Mesendoderm (in vitro differentiated cells): Measurements from ENCODE around the gene MET.
"Not testable (repeated sequence)": the region's sequence is repeated elsewhere in the genome, so short reads cannot be mapped to it uniquely, and the experiment has no call there.

Experiments used
- DNase-seq: peaks from one replicate; pipeline ENCODE4 v3.0.0; 2013
- H2AK5ac ChIP-seq: 2 replicates; pipeline ENCODE4 v1.6.1; 2013; ENCODE audit warnings: low read length, inconsistent platforms
- H2BK120ac ChIP-seq: 2 replicates; pipeline ENCODE4 v1.6.1; 2013; ENCODE audit warnings: low read depth, mild to moderate bottlenecking, low read length, moderate library complexity, mixed read lengths
- H2BK15ac ChIP-seq: replicated peaks from 2 replicates; pipeline ENCODE4 v1.6.1; 2013; ENCODE audit warnings: low read depth, mild to moderate bottlenecking, moderate library complexity
- H2BK5ac ChIP-seq: 2 replicates; pipeline ENCODE4 v1.6.1; 2013; ENCODE audit warnings: low read length, inconsistent platforms
- H3K18ac ChIP-seq: 2 replicates; pipeline ENCODE4 v1.6.1; 2013; ENCODE audit warnings: mild to moderate bottlenecking, low read length, mixed read lengths
- H3K23ac ChIP-seq: one replicate; pipeline ENCODE4 v1.6.1; 2013; ENCODE audit warnings: low read length
- H3K27ac ChIP-seq: 2 replicates; pipeline ENCODE4 v1.5.1; 2013; ENCODE audit warnings: low read depth, mild to moderate bottlenecking, inconsistent platforms, low read length, moderate library complexity
- H3K27me3 ChIP-seq: 2 replicates; pipeline ENCODE4 v1.6.1; 2013; ENCODE audit warnings: low read length, control low read depth, mild to moderate bottlenecking, inconsistent platforms; ENCODE audit not compliant: insufficient read depth, poor library complexity
- H3K36me3 ChIP-seq: 2 replicates; pipeline ENCODE4 v1.6.1; 2013; ENCODE audit warnings: low read length, inconsistent platforms; ENCODE audit not compliant: control insufficient read depth, insufficient read depth
- H3K4ac ChIP-seq: one replicate; pipeline ENCODE4 v1.6.1; 2013; ENCODE audit warnings: low read depth, mild to moderate bottlenecking, low read length, moderate library complexity
- H3K4me1 ChIP-seq: 2 replicates; pipeline ENCODE4 v1.6.1; 2013; ENCODE audit warnings: low read depth, low read length, inconsistent platforms; ENCODE audit not compliant: control insufficient read depth
- H3K4me2 ChIP-seq: 2 replicates; pipeline ENCODE4 v1.6.1; 2013; ENCODE audit warnings: low read length
- H3K4me3 ChIP-seq: 2 replicates; pipeline ENCODE4 v1.5.1; 2013; ENCODE audit warnings: mild to moderate bottlenecking, low read length
- H3K56ac ChIP-seq: one replicate; pipeline ENCODE4 v1.6.1; 2013; ENCODE audit warnings: low read length
- H3K79me1 ChIP-seq: 2 replicates; pipeline ENCODE4 v1.6.1; 2013; ENCODE audit warnings: low read length, inconsistent platforms
- H3K79me2 ChIP-seq: 2 replicates; pipeline ENCODE4 v1.6.1; 2013; ENCODE audit warnings: mild to moderate bottlenecking, low read length; ENCODE audit not compliant: control insufficient read depth, insufficient read depth
- H3K9ac ChIP-seq: 2 replicates; pipeline ENCODE4 v1.6.1; 2013; ENCODE audit warnings: low read length, inconsistent platforms
- H4K5ac ChIP-seq: one replicate; pipeline ENCODE4 v1.6.1; 2013; ENCODE audit warnings: low read length
- H4K8ac ChIP-seq: one replicate; pipeline ENCODE4 v1.6.1; 2013; ENCODE audit warnings: low read depth, mild to moderate bottlenecking, control low read depth, low read length, moderate library complexity
- WGBS: extraction: QIAGEN DNeasy Blood & Tissue Kit; methylation state at CpG from one replicate; pipeline ENCODE4 v1.1.7; 2013; ENCODE audit warnings: low lambda C conversion rate, missing lambda C conversion rate; ENCODE audit not compliant: insufficient coverage; ENCODE audit errors: extremely low coverage; 5-methylcytosine and 5-hydroxymethylcytosine counted together

The MET gene

DNA sequence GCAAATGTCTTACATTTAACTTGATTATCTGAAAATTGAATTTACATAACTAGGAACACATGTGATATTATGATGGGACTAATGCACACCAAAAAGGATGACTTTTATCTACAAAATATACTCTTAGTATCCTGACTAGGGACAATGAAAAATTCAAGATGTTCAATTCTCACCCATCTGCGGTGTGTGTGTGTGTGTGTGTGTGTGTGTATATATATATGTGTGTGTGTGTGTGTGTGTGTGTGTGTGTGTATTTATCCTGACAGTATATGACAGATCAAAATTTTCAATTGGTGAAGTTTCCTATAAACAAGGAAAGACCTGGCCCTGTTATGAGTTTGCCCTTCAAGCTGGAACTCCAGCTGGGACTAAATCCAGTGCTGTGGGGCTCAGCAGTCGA, 40.3 kb upstream of the MET start:
- Histone ChIP-seq H3K36me3 (no peaks in the 10 kb centered on the region), H3K27ac (no peak overlapping the region)
- WGBS = no CpG with 5 or more reads among the region's 2 CpGs

GRCh38 chr7:116632384-116632783, 39.6 kb upstream of the MET start:
- Histone ChIP-seq H3K27me3 (no peaks in the 10 kb centered on the region), H3K4ac (no peak overlapping the region), H4K5ac (no peak overlapping the region), H2BK15ac (no peak overlapping the region), H2BK5ac (no peak overlapping the region), H3K4me3 (no peak overlapping the region), H4K8ac (no peak overlapping the region), H3K9ac (no peak overlapping the region), H3K79me2 (no peaks in the 10 kb centered on the region), H3K4me1 (no peaks in the 10 kb centered on the region), H2AK5ac (no peak overlapping the region), H3K23ac (no peak overlapping the region), H3K27ac (no peak overlapping the region), H3K56ac (no peak overlapping the region), H3K79me1 (no peaks in the 10 kb centered on the region), H3K36me3 (no peaks in the 10 kb centered on the region), H2BK120ac (no peak overlapping the region), H3K18ac (no peak overlapping the region), H3K4me2 (no peak overlapping the region)
- no peak for DNase-seq
- no CpG with 5 or more reads among the region's 1 CpG for WGBS

More for the DNA sequence above, 40.3 kb upstream of the MET start:
- H3K4ac ChIP-seq = no peak overlapping the region
- DNase-seq = no peak
- no peak overlapping the region for H3K18ac ChIP-seq
- no peak overlapping the region for H2BK120ac ChIP-seq
- H3K23ac ChIP-seq = no peak overlapping the region
- H3K9ac ChIP-seq = no peak overlapping the region
- no peak overlapping the region for H4K8ac ChIP-seq
- no peak overlapping the region for H3K4me2 ChIP-seq
- H3K4me3 ChIP-seq = no peak overlapping the region
- H2AK5ac ChIP-seq = no peak overlapping the region
- no peaks in the 10 kb centered on the region for H3K79me2 ChIP-seq
- no peak overlapping the region for H2BK15ac ChIP-seq
- H3K79me1 ChIP-seq = no peaks in the 10 kb centered on the region
- no peak overlapping the region for H2BK5ac ChIP-seq
- H4K5ac ChIP-seq = no peak overlapping the region
- H3K56ac ChIP-seq = no peak overlapping the region
- no peaks in the 10 kb centered on the region for H3K4me1 ChIP-seq
- H3K27me3 ChIP-seq = no peaks in the 10 kb centered on the region

DNA sequence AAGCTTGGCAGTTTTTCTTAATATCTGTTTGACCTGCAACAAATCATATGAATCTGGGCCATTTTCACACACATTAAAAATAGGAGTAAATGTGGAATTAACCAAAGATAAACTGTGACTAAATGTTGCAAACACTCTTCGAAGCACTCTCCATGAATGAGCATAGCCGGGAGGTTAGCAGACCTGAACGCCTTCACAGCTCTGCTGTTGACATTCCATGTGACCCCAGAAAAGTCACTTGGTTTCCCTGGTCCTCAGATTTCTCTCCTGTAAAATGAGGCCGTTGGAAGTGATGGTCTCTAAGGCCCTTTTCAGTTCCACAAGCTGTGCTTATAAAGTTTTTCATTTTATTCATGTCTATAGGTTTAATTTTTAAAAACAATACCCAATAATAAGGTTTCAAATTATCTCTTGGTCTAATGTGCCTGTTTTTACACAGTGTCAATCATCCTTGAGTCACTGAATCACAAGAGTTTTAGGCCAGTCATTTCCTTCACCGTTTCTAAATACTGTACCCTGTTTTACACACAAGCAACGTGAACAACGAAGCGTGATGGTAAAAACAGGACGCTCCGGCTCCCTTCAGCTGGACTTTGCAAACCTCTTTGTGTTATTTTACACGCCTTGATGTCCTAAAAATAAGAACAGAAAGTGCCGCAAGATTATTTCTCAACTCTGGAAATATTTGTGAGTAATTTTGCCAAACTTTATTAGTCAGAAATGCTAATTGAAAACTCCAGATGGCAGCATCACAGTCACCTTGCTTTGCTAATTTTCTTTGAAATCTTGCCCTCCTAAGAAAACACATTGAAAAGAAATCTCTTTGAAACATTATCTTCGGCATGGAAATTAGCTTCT, 38.6 kb upstream of the MET start:
- H3K56ac ChIP-seq = no peak overlapping the region
- no peak overlapping the region for H3K23ac ChIP-seq
- no CpG with 5 or more reads among the region's 13 CpGs for WGBS
- H3K4me2 ChIP-seq = no peak overlapping the region
- H4K8ac ChIP-seq = no peak overlapping the region
- no peak overlapping the region for H2BK15ac ChIP-seq
- no peaks in the 10 kb centered on the region for H3K79me1 ChIP-seq
- H2BK5ac ChIP-seq = no peak overlapping the region
- no peak overlapping the region for H3K9ac ChIP-seq
- H3K36me3 ChIP-seq = no peaks in the 10 kb centered on the region
- no peak overlapping the region for H3K27ac ChIP-seq
- H3K4me1 ChIP-seq = no peaks in the 10 kb centered on the region
- H2BK120ac ChIP-seq = no peak overlapping the region
- DNase-seq = no peak
- H4K5ac ChIP-seq = no peak overlapping the region
- H3K18ac ChIP-seq = no peak overlapping the region
- H3K4me3 ChIP-seq = no peak overlapping the region
- H3K4ac ChIP-seq = no peak overlapping the region
- H3K79me2 ChIP-seq = no peaks in the 10 kb centered on the region
- H3K27me3 ChIP-seq = no peaks in the 10 kb centered on the region
- H2AK5ac ChIP-seq = no peak overlapping the region

DNA sequence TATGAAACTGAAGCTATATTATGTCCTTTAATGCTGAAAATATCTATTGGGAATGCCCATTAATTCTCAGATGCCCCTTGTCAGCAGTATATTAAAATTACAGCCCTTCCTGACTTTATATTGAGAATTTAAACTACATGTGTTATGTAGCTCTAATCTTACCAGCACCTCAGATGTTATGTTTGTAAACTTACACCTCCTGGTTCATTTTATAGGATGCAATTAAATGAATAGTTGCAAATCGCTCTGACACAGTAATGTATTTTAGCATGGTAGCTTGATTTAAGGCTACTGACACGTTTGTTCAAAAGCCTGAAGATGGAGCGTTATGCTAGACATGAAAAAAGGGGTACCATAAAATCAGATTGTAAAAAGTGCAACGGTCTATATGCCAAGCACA, 35.0 kb upstream of the MET start:
- no CpG with 5 or more reads among the region's 4 CpGs for WGBS

GRCh38 chr7:116638592-116638991, 33.4 kb upstream of the MET start:
- H4K8ac ChIP-seq, H3K79me1 ChIP-seq, H2BK120ac ChIP-seq, H3K27ac ChIP-seq, H3K56ac ChIP-seq, H3K18ac ChIP-seq, H3K4me2 ChIP-seq, H3K23ac ChIP-seq, H3K4me3 ChIP-seq, H3K36me3 ChIP-seq, H2BK5ac ChIP-seq, H3K9ac ChIP-seq, DNase-seq, H3K27me3 ChIP-seq, H3K4me1 ChIP-seq, H2BK15ac ChIP-seq, H2AK5ac ChIP-seq, H4K5ac ChIP-seq, H3K79me2 ChIP-seq, H3K4ac ChIP-seq: not testable (repeated sequence)
- WGBS = no CpG with 5 or more reads among the region's 29 CpGs

More for the DNA sequence above, 35.0 kb upstream of the MET start:
- Histone ChIP-seq H3K56ac (no peak overlapping the region), H3K23ac (no peak overlapping the region), H3K36me3 (no peaks in the 10 kb centered on the region), H2AK5ac (no peak overlapping the region), H4K5ac (no peak overlapping the region), H3K9ac (no peak overlapping the region), H3K4me3 (no peak overlapping the region), H2BK120ac (no peak overlapping the region), H3K27me3 (no peaks in the 10 kb centered on the region), H3K4me1 (no peaks in the 10 kb centered on the region), H3K27ac (no peak overlapping the region), H3K79me2 (no peaks in the 10 kb centered on the region), H3K79me1 (no peaks in the 10 kb centered on the region), H3K4me2 (no peak overlapping the region), H2BK5ac (no peak overlapping the region), H3K18ac (no peak overlapping the region), H2BK15ac (no peak overlapping the region), H3K4ac (no peak overlapping the region), H4K8ac (no peak overlapping the region)
- no peak for DNase-seq
